ENCODE results near the gene ASXL3. TPM values are rescaled to one million over a fixed set of nuclear protein-coding genes. Genes with fewer than 3 reads are reported as not detected.

Gene ASXL3
- total and polyA plus RNA-seq, 2 donors from 2014 or later: 0.71 to 10.4 TPM

GRCh38 chr18:33583901-33584300, 5.9 kb downstream of the ASXL3 start:
- H3K4me3 ChIP-seq (ENCODE audit: low read length in 3 of 3): no peak overlapping the region
- H3K9ac ChIP-seq (ENCODE audit: low read length in 3 of 3): no peak overlapping the region
- no peak for FAIRE-seq
- no peaks in the 10 kb centered on the region for H3K27me3 ChIP-seq (ENCODE audit: control insufficient read depth, insufficient read depth, low read length)
- peaks cover 0 to 11% (median 0%) of the 10 kb centered on the region in 3 donors for H3K4me1 ChIP-seq (ENCODE audit: control insufficient read depth in 2 of 3, insufficient read depth in 2 of 3, low read depth in 1 of 3, low read length in 3 of 3)
- no peak for TF ChIP-seq CTCF (IDR thresholded peaks at IDR 0.05; ENCODE audit: borderline replicate concordance, extremely low read depth, insufficient read depth)
- H3K27ac ChIP-seq (ENCODE audit: low read depth in 2 of 2, low read length in 2 of 2): peak overlapping the region; percentile 1 to 26
- peak in 2 of 5 donors; percentile 60 to 65 for DNase-seq
- H3K9me3 ChIP-seq (ENCODE audit: control insufficient read depth in 2 of 3, insufficient read depth in 1 of 3, low read length in 3 of 3): no peaks in the 10 kb centered on the region
- no peaks in the 10 kb centered on the region for H3K36me3 ChIP-seq (ENCODE audit: control insufficient read depth in 2 of 3, insufficient read depth in 3 of 3, low read length in 3 of 3)
- intact Hi-C loops (cut with DNase I): no loop called here

- Histone ChIP-seq H3K9ac (ENCODE audit: low read length in 3 of 3) (no peak overlapping the region), H3K4me3 (ENCODE audit: low read length in 3 of 3) (no peak overlapping the region), H3K27ac (ENCODE audit: low read depth in 2 of 2, low read length in 2 of 2) (peak overlapping the region in 1 of 2 donors; percentile 1), H3K27me3 (ENCODE audit: control insufficient read depth, insufficient read depth, low read length) (no peaks in the 10 kb centered on the region), H3K36me3 (ENCODE audit: control insufficient read depth in 2 of 3, insufficient read depth in 3 of 3, low read length in 3 of 3) (no peaks in the 10 kb centered on the region), H3K9me3 (ENCODE audit: control insufficient read depth in 2 of 3, insufficient read depth in 1 of 3, low read length in 3 of 3) (no peaks in the 10 kb centered on the region), H3K4me1 (ENCODE audit: control insufficient read depth in 2 of 3, insufficient read depth in 2 of 3, low read depth in 1 of 3, low read length in 3 of 3) (peaks cover 0 to 11% (median 0%) of the 10 kb centered on the region in 3 donors)
- no peak for TF ChIP-seq CTCF (IDR thresholded peaks at IDR 0.05; ENCODE audit: borderline replicate concordance, extremely low read depth, insufficient read depth)
- DNase-seq (no peak), FAIRE-seq (no peak)
- intact Hi-C loops (cut with DNase I): no loop called here
Observed at GRCh38 chr18:33584548-33585430, 6.8 kb downstream of the ASXL3 start.

- DNase-seq: no peak
- Histone ChIP-seq H3K4me1 (ENCODE audit: control insufficient read depth in 2 of 3, insufficient read depth in 2 of 3, low read depth in 1 of 3, low read length in 3 of 3) (peaks cover 0 to 11% (median 0%) of the 10 kb centered on the region in 3 donors), H3K4me3 (ENCODE audit: low read length in 3 of 3) (no peak overlapping the region), H3K9me3 (ENCODE audit: control insufficient read depth in 2 of 3, insufficient read depth in 1 of 3, low read length in 3 of 3) (no peaks in the 10 kb centered on the region), H3K9ac (ENCODE audit: low read length in 3 of 3) (no peak overlapping the region), H3K36me3 (ENCODE audit: control insufficient read depth in 2 of 3, insufficient read depth in 3 of 3, low read length in 3 of 3) (no peaks in the 10 kb centered on the region), H3K27me3 (ENCODE audit: control insufficient read depth, insufficient read depth, low read length) (no peaks in the 10 kb centered on the region), H3K27ac (ENCODE audit: low read depth in 2 of 2, low read length in 2 of 2) (no peak overlapping the region)
- no peak for FAIRE-seq
- intact Hi-C loops (cut with DNase I): no loop called here
- no peak for TF ChIP-seq CTCF (IDR thresholded peaks at IDR 0.05; ENCODE audit: borderline replicate concordance, extremely low read depth, insufficient read depth)
Observed at GRCh38 chr18:33585431-33585775, 7.4 kb downstream of the ASXL3 start.

Data from kidney (tissue), 14 donors.